Endodermal cell (in vitro differentiated cells): ENCODE data around the gene XRCC6. TPM values are rescaled to one million over a fixed set of nuclear protein-coding genes. Genes with fewer than 3 reads are reported as not detected.

ENCODE experiments used
- DNase-seq: peaks from one replicate; pipeline ENCODE4 v3.0.0-alpha.2; 2017
- H3K27ac ChIP-seq: 2 replicates; pipeline ENCODE4 v1.5.1; 2013; ENCODE audit warnings: mild to moderate bottlenecking, low read depth, low read length, moderate library complexity
- H3K27me3 ChIP-seq: 2 replicates; pipeline ENCODE4 v1.6.1; 2013; ENCODE audit warnings: mild to moderate bottlenecking, low read length, moderate library complexity; ENCODE audit not compliant: insufficient read depth, control insufficient read depth, poor library complexity, severe bottlenecking
- H3K36me3 ChIP-seq: 2 replicates; pipeline ENCODE4 v1.7.0; 2013; ENCODE audit warnings: mild to moderate bottlenecking, low read length, moderate library complexity; ENCODE audit not compliant: control insufficient read depth, insufficient read depth
- H3K4me1 ChIP-seq: one replicate; pipeline ENCODE4 v1.7.0; 2013; ENCODE audit warnings: low read length; ENCODE audit not compliant: control insufficient read depth, insufficient read depth
- H3K4me3 ChIP-seq: 2 replicates; pipeline ENCODE4 v1.5.1; 2013; ENCODE audit warnings: mild to moderate bottlenecking, low read length, moderate library complexity
- H3K9ac ChIP-seq: 2 replicates; pipeline ENCODE4 v1.6.1; 2013; ENCODE audit warnings: mild to moderate bottlenecking, low read length, moderate library complexity; ENCODE audit not compliant: poor library complexity, severe bottlenecking; ENCODE audit errors: extremely low read depth
- H3K9me3 ChIP-seq: 2 replicates; pipeline ENCODE4 v1.6.1; 2013; ENCODE audit warnings: mild to moderate bottlenecking, low read length, moderate library complexity; ENCODE audit not compliant: control insufficient read depth
- H3K27ac Mint-ChIP-seq: 2 replicates; pipeline ENCODE4 v1.8.0; 2020; ENCODE audit warnings: mixed read lengths
- H3K27me3 Mint-ChIP-seq: 2 replicates; pipeline ENCODE4 v1.8.0; 2021; ENCODE audit warnings: mild to moderate bottlenecking, mixed read lengths; ENCODE audit not compliant: insufficient read depth
- H3K36me3 Mint-ChIP-seq: 2 replicates; pipeline ENCODE4 v1.8.0; 2020; ENCODE audit warnings: low read depth, mixed read lengths
- H3K4me1 Mint-ChIP-seq: 2 replicates; pipeline ENCODE4 v1.8.0; 2020; ENCODE audit warnings: mixed read lengths
- H3K4me3 Mint-ChIP-seq: 2 replicates; pipeline ENCODE4 v1.8.0; 2020; ENCODE audit warnings: mild to moderate bottlenecking, moderate library complexity, mixed read lengths
- H3K9me3 Mint-ChIP-seq: 2 replicates; pipeline ENCODE4 v1.8.0; 2020; ENCODE audit warnings: mild to moderate bottlenecking, mixed read lengths
- WGBS, 2 experiments: methylation state at CpG; one replicate each; pipeline versions ENCODE4 v1.1.5 to v1.1.7; 2013; ENCODE audit warnings: missing lambda C conversion rate in 2 of 2, mixed read lengths in 1 of 2; ENCODE audit not compliant: insufficient coverage in 1 of 2, insufficient read length in 1 of 2; 5-methylcytosine and 5-hydroxymethylcytosine counted together
- total RNA-seq, 2 donors: library from RNA; stranded (reverse); fragmentation: NEBNext Ultra II Directional in 1 of 2; extraction: Animal tissue kit (Norgen Biotek cat#: 25700) in 1 of 2; gene quantifications; 2 replicates in 1 of 2; 3 replicates in 1 of 2; pipeline ENCODE4 v1.2.1, GENCODE V29; 2021
- TF ChIP-seq, protein P1 (sequence below): fragments of 200-600 bp; sonication (generic); conservative IDR thresholded peaks from 2 replicates; pipeline ENCODE4 v1.5.0; 2021; ENCODE audit warnings: antibody characterized with exemption, mild to moderate bottlenecking

The XRCC6 gene
- total RNA-seq, 2 donors from 2014 or later, result 345 to 387 TPM

DNA sequence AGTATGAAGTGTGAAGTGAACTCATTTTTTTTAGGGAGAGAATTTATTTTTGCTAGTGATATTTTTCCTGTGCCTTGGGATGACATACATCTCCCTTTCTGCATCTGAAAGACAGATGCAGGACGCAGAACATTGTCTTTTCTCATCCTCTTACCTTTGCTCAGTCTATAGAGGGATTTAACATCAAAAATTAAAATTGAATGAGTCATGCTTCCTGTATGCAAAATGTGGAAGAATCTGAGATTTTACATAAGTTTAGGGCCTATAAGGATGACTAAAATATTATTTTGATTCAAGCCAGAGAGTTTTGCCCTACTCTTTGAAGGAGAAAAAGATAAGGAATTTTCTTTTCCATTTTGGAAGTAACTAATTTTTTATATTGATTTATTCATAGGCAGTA is 27.3 kb downstream of the XRCC6 start:
- Mint-ChIP-seq H3K36me3 (peaks cover 73% of the 10 kb centered on the region), H3K4me1 (no peaks in the 10 kb centered on the region), H3K9me3 (no peaks in the 10 kb centered on the region), H3K27me3 (no peaks in the 10 kb centered on the region), H3K27ac (no peak overlapping the region), H3K4me3 (no peak overlapping the region)
- Histone ChIP-seq H3K4me3 (no peak overlapping the region), H3K4me1 (no peaks in the 10 kb centered on the region), H3K9me3 (no peaks in the 10 kb centered on the region), H3K9ac (no peak overlapping the region), H3K36me3 (peaks cover 82% of the 10 kb centered on the region), H3K27ac (no peak overlapping the region), H3K27me3 (no peaks in the 10 kb centered on the region)
- DNase-seq, result no peak
- WGBS, 2 experiments, result 100% methylated on average over 1 of the region's 1 CpG; no CpG with 5 or more reads in 1 of the 2 experiments
- TF ChIP-seq, protein P1, sequence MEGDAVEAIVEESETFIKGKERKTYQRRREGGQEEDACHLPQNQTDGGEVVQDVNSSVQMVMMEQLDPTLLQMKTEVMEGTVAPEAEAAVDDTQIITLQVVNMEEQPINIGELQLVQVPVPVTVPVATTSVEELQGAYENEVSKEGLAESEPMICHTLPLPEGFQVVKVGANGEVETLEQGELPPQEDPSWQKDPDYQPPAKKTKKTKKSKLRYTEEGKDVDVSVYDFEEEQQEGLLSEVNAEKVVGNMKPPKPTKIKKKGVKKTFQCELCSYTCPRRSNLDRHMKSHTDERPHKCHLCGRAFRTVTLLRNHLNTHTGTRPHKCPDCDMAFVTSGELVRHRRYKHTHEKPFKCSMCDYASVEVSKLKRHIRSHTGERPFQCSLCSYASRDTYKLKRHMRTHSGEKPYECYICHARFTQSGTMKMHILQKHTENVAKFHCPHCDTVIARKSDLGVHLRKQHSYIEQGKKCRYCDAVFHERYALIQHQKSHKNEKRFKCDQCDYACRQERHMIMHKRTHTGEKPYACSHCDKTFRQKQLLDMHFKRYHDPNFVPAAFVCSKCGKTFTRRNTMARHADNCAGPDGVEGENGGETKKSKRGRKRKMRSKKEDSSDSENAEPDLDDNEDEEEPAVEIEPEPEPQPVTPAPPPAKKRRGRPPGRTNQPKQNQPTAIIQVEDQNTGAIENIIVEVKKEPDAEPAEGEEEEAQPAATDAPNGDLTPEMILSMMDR, result no peak

DNA sequence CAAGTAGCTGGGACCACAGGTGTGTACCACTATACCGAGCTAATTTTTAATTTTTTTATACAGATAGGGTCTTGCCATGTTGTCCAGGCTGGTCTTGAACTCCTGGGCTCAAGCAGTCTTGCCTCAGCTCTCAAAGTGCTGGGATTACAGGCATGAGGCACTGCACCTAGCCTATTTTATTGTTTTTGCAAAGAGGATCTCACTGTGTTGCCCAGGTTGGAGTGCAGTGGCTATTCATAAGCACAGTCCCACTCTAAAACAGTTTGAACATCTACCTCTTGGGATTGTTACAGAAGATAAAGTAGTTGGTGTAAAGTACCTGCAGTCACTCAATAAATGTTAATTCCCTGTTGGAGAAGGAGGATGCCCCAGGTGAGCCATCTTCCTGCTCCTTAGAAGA is 29.1 kb downstream of the XRCC6 start:
- no peaks in the 10 kb centered on the region for H3K27me3 Mint-ChIP-seq
- H3K9me3 Mint-ChIP-seq, result no peaks in the 10 kb centered on the region
- TF ChIP-seq, protein P1, result no peak
- H3K36me3 Mint-ChIP-seq, result peaks cover 82% of the 10 kb centered on the region
- H3K4me3 ChIP-seq, result no peak overlapping the region
- no peaks in the 10 kb centered on the region for H3K27me3 ChIP-seq
- H3K27ac ChIP-seq, result no peak overlapping the region
- H3K27ac Mint-ChIP-seq, result no peak overlapping the region
- H3K9me3 ChIP-seq, result no peaks in the 10 kb centered on the region
- peaks cover 5% of the 10 kb centered on the region for H3K4me1 Mint-ChIP-seq
- no peak overlapping the region for H3K9ac ChIP-seq
- no peak overlapping the region for H3K4me3 Mint-ChIP-seq
- 96 to 100% methylated on average over 1 of the region's 1 CpG for WGBS, 2 experiments
- DNase-seq, result no peak
- no peaks in the 10 kb centered on the region for H3K4me1 ChIP-seq
- peaks cover 86% of the 10 kb centered on the region for H3K36me3 ChIP-seq

- Mint-ChIP-seq H3K27ac (no peak overlapping the region), H3K27me3 (no peaks in the 10 kb centered on the region), H3K4me1 (peaks cover 5% of the 10 kb centered on the region), H3K4me3 (no peak overlapping the region), H3K9me3 (no peaks in the 10 kb centered on the region), H3K36me3 (peaks cover 79% of the 10 kb centered on the region)
- no peak overlapping the region for H3K27ac ChIP-seq
- no peak overlapping the region for H3K4me3 ChIP-seq
- H3K27me3 ChIP-seq, result no peaks in the 10 kb centered on the region
- H3K36me3 ChIP-seq, result peaks cover 83% of the 10 kb centered on the region
- no peaks in the 10 kb centered on the region for H3K9me3 ChIP-seq
- TF ChIP-seq, protein P1, result no peak
- H3K9ac ChIP-seq, result no peak overlapping the region
- no peaks in the 10 kb centered on the region for H3K4me1 ChIP-seq
- WGBS, 2 experiments, result 96 to 97% methylated on average over 11 of the region's 11 CpGs
- DNase-seq, result no peak
Observed at GRCh38 chr22:41650821-41651220, 29.7 kb downstream of the XRCC6 start.
